22Rv1 (cell line): ENCODE data around the gene HOXC4.
"Not testable (repeated sequence)": the region's sequence is repeated elsewhere in the genome, so short reads cannot be mapped to it uniquely, and the experiment has no call there.

Experiments
- ZFX ChIP-seq: fragments of 450-650 bp; IDR thresholded peaks from 2 replicates; pipeline ENCODE4 v1.6.1; 2017; ENCODE audit warnings: antibody characterized with exemption, borderline replicate concordance
- TF ChIP-seq, protein P1 (sequence below): fragments of 450-650 bp; IDR thresholded peaks from 2 replicates; pipeline ENCODE4 v1.5.1; 2017; ENCODE audit warnings: mild to moderate bottlenecking

DNA sequence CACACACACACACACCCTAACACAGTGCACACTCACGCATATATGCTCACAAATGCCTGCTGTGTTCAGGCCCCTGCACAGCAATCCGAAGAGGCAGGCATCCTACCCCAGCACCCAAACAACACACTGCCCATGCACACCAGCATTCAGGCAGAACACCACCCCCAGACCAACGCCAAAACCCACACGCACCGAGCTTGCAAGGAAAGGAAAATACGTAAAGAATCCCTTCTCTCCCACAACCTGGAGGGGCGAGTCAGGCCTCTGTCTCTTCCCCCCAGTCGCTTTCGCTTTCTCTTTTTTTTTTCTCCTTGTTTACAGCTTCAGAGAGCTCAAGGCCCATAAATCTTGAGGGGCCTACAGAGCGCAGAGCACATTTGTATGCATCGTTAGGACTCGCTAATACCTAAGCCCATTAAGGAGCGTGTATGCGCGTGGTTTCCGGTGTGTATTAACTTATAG lies 27.4 kb downstream of the HOXC4 start:
- TF ChIP-seq, protein P1, sequence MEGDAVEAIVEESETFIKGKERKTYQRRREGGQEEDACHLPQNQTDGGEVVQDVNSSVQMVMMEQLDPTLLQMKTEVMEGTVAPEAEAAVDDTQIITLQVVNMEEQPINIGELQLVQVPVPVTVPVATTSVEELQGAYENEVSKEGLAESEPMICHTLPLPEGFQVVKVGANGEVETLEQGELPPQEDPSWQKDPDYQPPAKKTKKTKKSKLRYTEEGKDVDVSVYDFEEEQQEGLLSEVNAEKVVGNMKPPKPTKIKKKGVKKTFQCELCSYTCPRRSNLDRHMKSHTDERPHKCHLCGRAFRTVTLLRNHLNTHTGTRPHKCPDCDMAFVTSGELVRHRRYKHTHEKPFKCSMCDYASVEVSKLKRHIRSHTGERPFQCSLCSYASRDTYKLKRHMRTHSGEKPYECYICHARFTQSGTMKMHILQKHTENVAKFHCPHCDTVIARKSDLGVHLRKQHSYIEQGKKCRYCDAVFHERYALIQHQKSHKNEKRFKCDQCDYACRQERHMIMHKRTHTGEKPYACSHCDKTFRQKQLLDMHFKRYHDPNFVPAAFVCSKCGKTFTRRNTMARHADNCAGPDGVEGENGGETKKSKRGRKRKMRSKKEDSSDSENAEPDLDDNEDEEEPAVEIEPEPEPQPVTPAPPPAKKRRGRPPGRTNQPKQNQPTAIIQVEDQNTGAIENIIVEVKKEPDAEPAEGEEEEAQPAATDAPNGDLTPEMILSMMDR, result not testable (repeated sequence)
- TF ChIP-seq ZFX, result not testable (repeated sequence)
